Kidney (tissue), 14 donors: ENCODE measurements around the gene ARID1B. TPM values are rescaled to one million over a fixed set of nuclear protein-coding genes. Genes with fewer than 3 reads are reported as not detected.

Source experiments
- DNase-seq, 5 donors: peaks; one replicate each; pipeline ENCODE4 v3.0.0-alpha.2; 2013 to 2020
- FAIRE-seq: peaks from 2 replicates; lab custom pipeline; 2012; peaks lifted over from hg19 to GRCh38; lab: Jason Lieb, UNC
- H3K27ac ChIP-seq, 2 donors: one replicate each; pipeline ENCODE4 v1.7.0; 2013; ENCODE audit warnings: low read depth in 2 of 2, low read length in 2 of 2, inconsistent platforms in 1 of 2
- H3K27me3 ChIP-seq: one replicate; pipeline ENCODE4 v1.7.1; 2013; ENCODE audit warnings: low read length, inconsistent platforms; ENCODE audit not compliant: control insufficient read depth, insufficient read depth
- H3K36me3 ChIP-seq, 3 donors: one replicate each; pipeline versions ENCODE4 v1.7.0 to v1.7.1; 2013; ENCODE audit warnings: low read length in 3 of 3, control low read depth in 1 of 3, inconsistent platforms in 1 of 3; ENCODE audit not compliant: insufficient read depth in 3 of 3, control insufficient read depth in 2 of 3
- H3K4me1 ChIP-seq, 3 donors: one replicate each; pipeline versions ENCODE4 v1.7.0 to v1.7.1; 2013; ENCODE audit warnings: low read length in 3 of 3, inconsistent platforms in 1 of 3, low read depth in 1 of 3; ENCODE audit not compliant: control insufficient read depth in 2 of 3, insufficient read depth in 2 of 3
- H3K4me3 ChIP-seq, 3 donors: one replicate each; pipeline versions ENCODE4 v1.7.0 to v1.8.1; 2013; ENCODE audit warnings: low read length in 3 of 3, control low read depth in 1 of 3, inconsistent platforms in 1 of 3
- H3K9ac ChIP-seq, 3 donors: one replicate each; pipeline versions ENCODE4 v1.7.0 to v1.7.1; 2013; ENCODE audit warnings: low read length in 3 of 3, control low read depth in 1 of 3, inconsistent platforms in 1 of 3
- H3K9me3 ChIP-seq, 3 donors: one replicate each; pipeline versions ENCODE4 v1.7.0 to v1.7.1; 2013; ENCODE audit warnings: low read length in 3 of 3, control low read depth in 1 of 3, inconsistent platforms in 1 of 3; ENCODE audit not compliant: control insufficient read depth in 2 of 3, insufficient read depth in 1 of 3
- intact Hi-C: fragments of 100-400 bp; cut with DNase I; formaldehyde crosslinking; loops from one replicate; pipeline ENCODE4 v1.11.1; 2022
- polyA plus RNA-seq: library from polyadenylated mRNA; stranded (reverse); fragments of 350-450 nt; fragmentation: Illumina TruSeq; extraction: RNeasy Lipid Tissue Mini Kit (QIAGEN cat#74804); gene quantifications from one replicate; pipeline ENCODE4 v1.2.3, GENCODE V29; 2014; ENCODE audit warnings: low read depth, low replicate concordance; ENCODE audit not compliant: insufficient read depth
- total RNA-seq: library from RNA; stranded (reverse); fragmentation: NEBNext Ultra II Directional; extraction: Animal tissue kit (Norgen Biotek cat#: 25700); gene quantifications from one replicate; pipeline ENCODE4 v1.2.1, GENCODE V29; 2021
- TF ChIP-seq, protein P1 (sequence below): IDR thresholded peaks from 3 replicates; pipeline ENCODE4 v1.5.1; 2012; ENCODE audit warnings: mild to moderate bottlenecking, moderate library complexity, borderline replicate concordance; ENCODE audit not compliant: insufficient read depth; ENCODE audit errors: extremely low read depth
- donor health status: control.
- donor health status: control.
- donor health status: control.
- donor health status: control.
- donor health status: control.
- donor health status: DM: yes; HTN: yes; CAD: no.
- donor health status: Normal renal cell carcinoma (clear cell type).

The ARID1B gene
- total and polyA plus RNA-seq, 2 donors from 2014 or later = 16.4 to 110 TPM

DNA sequence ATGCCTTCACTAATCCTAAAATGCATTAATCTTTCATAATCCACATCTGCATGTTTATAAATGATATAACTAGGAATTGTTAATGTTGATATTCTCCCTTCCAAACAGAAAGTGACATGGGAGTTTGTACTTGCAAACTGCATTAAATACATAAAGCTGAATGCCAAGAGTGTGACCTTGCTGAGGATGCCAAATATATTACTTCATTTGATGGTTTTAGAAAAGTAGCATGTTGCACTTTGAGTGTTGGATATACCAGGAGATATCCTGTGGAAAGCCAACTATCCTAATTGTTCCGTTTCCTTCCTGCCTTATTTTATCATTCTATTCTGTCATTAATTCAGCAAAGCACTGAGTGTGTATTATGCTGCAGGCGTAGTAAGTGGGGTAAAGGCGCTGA is 316.4 kb downstream of the ARID1B start:
- FAIRE-seq (no peak), DNase-seq (no peak)
- no peaks in the 10 kb centered on the region for H3K9me3 ChIP-seq
- peaks cover 0 to 12% (median 4%) of the 10 kb centered on the region in 3 donors for H3K4me1 ChIP-seq
- no peak overlapping the region for H3K27ac ChIP-seq
- no peaks in the 10 kb centered on the region for H3K27me3 ChIP-seq
- H3K4me3 ChIP-seq = no peak overlapping the region
- H3K9ac ChIP-seq = no peak overlapping the region
- TF ChIP-seq, protein P1, sequence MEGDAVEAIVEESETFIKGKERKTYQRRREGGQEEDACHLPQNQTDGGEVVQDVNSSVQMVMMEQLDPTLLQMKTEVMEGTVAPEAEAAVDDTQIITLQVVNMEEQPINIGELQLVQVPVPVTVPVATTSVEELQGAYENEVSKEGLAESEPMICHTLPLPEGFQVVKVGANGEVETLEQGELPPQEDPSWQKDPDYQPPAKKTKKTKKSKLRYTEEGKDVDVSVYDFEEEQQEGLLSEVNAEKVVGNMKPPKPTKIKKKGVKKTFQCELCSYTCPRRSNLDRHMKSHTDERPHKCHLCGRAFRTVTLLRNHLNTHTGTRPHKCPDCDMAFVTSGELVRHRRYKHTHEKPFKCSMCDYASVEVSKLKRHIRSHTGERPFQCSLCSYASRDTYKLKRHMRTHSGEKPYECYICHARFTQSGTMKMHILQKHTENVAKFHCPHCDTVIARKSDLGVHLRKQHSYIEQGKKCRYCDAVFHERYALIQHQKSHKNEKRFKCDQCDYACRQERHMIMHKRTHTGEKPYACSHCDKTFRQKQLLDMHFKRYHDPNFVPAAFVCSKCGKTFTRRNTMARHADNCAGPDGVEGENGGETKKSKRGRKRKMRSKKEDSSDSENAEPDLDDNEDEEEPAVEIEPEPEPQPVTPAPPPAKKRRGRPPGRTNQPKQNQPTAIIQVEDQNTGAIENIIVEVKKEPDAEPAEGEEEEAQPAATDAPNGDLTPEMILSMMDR = no peak
- H3K36me3 ChIP-seq = no peaks in the 10 kb centered on the region
- intact Hi-C loops = no loop called here

DNA sequence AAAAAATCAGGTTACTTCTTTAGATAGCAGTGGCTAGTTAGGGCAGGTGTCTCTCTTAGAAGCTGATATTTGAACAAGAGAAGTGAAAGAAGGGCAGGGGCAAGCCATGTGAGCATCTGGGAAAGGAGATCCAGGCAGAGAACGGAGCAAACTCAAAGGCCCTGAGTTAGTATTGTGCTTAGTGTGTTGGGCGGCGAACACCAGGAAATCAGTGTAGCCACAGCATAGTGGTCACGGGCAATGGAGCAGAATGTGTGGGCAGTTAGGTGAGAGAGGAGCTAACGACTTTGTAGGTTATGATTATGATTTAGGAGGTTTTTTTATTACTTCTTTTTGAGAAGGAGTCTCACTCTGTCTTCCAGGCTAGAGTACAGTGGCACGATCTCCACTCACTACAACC is 316.9 kb downstream of the ARID1B start:
- Histone ChIP-seq H3K4me1 (peaks cover 0 to 12% (median 4%) of the 10 kb centered on the region in 3 donors), H3K4me3 (no peak overlapping the region), H3K27me3 (no peaks in the 10 kb centered on the region), H3K27ac (no peak overlapping the region), H3K36me3 (no peaks in the 10 kb centered on the region), H3K9me3 (no peaks in the 10 kb centered on the region), H3K9ac (no peak overlapping the region)
- DNase-seq (no peak), FAIRE-seq (no peak)
- TF ChIP-seq, protein P1 = no peak
- intact Hi-C loops = no loop called here

DNA sequence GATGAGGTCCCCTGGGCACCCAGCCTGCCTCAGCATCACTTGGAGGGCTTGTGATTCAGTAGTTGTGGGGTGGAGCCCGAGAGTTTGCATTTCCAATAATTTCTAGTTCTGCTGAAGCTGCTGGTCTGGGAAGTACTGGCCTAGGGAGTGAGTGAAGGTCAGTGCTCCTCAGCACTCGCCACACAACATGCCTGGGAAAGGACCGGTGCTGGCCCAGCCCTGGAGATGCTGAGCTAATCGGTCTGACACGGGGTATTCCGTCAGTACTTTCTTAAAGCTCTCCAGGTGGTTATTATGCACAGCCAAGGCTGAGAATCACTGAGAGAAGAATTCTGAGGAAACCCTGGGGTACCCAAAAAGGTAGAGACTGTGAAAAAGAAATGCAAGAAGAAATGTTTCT is 317.9 kb downstream of the ARID1B start:
- TF ChIP-seq, protein P1 = no peak
- Histone ChIP-seq H3K4me1 (peaks cover 0 to 12% (median 4%) of the 10 kb centered on the region in 3 donors), H3K36me3 (no peaks in the 10 kb centered on the region), H3K9me3 (no peaks in the 10 kb centered on the region), H3K27ac (no peak overlapping the region), H3K27me3 (no peaks in the 10 kb centered on the region), H3K9ac (no peak overlapping the region), H3K4me3 (no peak overlapping the region)
- no peak for DNase-seq
- intact Hi-C loops = no loop called here
- FAIRE-seq = no peak

DNA sequence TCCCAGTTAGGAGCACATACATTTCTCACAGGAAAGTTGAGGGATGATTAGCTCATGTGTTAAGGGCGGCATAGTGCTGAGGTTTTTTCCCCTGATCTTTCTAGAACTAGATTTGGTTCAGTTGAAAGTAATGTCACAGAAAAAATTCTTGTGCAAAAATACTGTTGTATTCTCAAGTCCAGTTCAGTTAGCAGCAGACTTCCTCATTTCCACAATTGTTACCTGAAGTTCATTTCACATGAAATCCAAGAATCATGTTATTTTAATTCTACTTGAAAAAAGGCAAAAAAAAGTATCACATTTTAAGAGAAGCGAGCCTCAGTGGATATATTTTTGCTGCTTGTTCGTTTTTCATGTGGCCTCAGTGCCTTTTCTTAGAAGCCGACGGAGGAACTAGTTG is 318.4 kb downstream of the ARID1B start:
- Histone ChIP-seq H3K4me1 (peaks cover 0 to 12% (median 4%) of the 10 kb centered on the region in 3 donors), H3K4me3 (no peak overlapping the region), H3K9me3 (no peaks in the 10 kb centered on the region), H3K9ac (no peak overlapping the region), H3K27ac (no peak overlapping the region), H3K36me3 (no peaks in the 10 kb centered on the region), H3K27me3 (no peaks in the 10 kb centered on the region)
- intact Hi-C loops = no loop called here
- TF ChIP-seq, protein P1 = no peak
- FAIRE-seq (no peak), DNase-seq (no peak)
